ENCODE measurements around the gene CKS1B.
A peak's percentile ranks its signal among the peaks of the same experiment; 100 is the strongest.

CKS1B gene

DNA sequence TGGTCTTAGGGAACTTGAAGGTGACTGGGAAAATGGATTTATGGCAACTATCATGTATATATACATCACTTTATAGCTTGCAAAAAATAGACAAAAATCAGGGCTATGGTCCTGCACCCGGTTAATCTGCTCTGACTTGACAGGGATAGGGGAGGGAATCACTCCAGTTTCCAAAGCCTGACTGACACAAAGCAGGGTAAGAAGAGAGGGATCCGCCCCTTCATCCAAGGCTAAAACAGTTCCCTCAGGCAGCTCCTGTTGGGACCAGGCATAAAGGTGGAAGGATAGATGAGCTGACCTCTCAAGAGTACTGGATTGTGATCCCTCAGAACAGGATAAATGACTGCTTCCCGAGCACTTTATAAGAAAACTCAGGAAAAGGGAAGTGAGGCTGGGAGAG lies 19.9 kb upstream of the CKS1B start:
- H3K9ac ChIP-seq (ENCODE audit: low read length) = peak overlapping the region; percentile 97
- no peak overlapping the region for H4K91ac ChIP-seq (ENCODE audit: low read length)
- H2BK12ac ChIP-seq (ENCODE audit: low read length in 2 of 2) = no peak overlapping the region
- H3K4ac ChIP-seq (ENCODE audit: low read depth in 1 of 2, low read length in 2 of 2) = no peak overlapping the region
- peaks cover 28 to 34% of the 10 kb centered on the region in 2 experiments for H3K36me3 ChIP-seq (ENCODE audit: control insufficient read depth in 1 of 2, insufficient read depth in 2 of 2, low read depth in 1 of 2, low read length in 2 of 2)
- no peak overlapping the region for H2AK5ac ChIP-seq (ENCODE audit: low read length, severe bottlenecking)
- peaks cover 63% of the 10 kb centered on the region for H3K79me1 ChIP-seq (replicated peaks; ENCODE audit: low read length, poor library complexity, severe bottlenecking)
- no peak overlapping the region for H2BK15ac ChIP-seq (ENCODE audit: low read depth, poor library complexity, severe bottlenecking)
- no peak overlapping the region for H3K4me3 ChIP-seq (ENCODE audit: insufficient read depth in 1 of 2, low read depth in 1 of 2, low read length in 2 of 2)
- H3K14ac ChIP-seq (ENCODE audit: low read length in 2 of 2) = no peak overlapping the region
- H3K4me1 ChIP-seq (ENCODE audit: control insufficient read depth, insufficient read depth, low read depth, low read length) = peaks cover 26% of the 10 kb centered on the region
- no peak overlapping the region for H2BK5ac ChIP-seq (ENCODE audit: low read depth, low read length, poor library complexity, severe bottlenecking)
- no peak overlapping the region for H4K8ac ChIP-seq (ENCODE audit: low read length)
- no peak overlapping the region for H3K23ac ChIP-seq (ENCODE audit: low read length in 2 of 2)
- H3K27ac ChIP-seq (ENCODE audit: low read length, poor library complexity, severe bottlenecking) = no peak overlapping the region
- H3K4me2 ChIP-seq (ENCODE audit: low read length, poor library complexity, severe bottlenecking) = no peak overlapping the region
- H3K27me3 ChIP-seq (ENCODE audit: control insufficient read depth in 1 of 2, insufficient read depth in 1 of 2, low read length in 2 of 2) = no peaks in the 10 kb centered on the region
- 88% methylated on average over 3 of the region's 3 CpGs for WGBS
- no peak overlapping the region for H3K18ac ChIP-seq (ENCODE audit: low read depth in 1 of 2, low read length in 2 of 2)
- H2BK120ac ChIP-seq (ENCODE audit: low read depth, low read length) = no peak overlapping the region
- no peaks in the 10 kb centered on the region for H3K9me3 ChIP-seq (ENCODE audit: control insufficient read depth, low read length)
- no peak overlapping the region for H2AFZ ChIP-seq (ENCODE audit: low read depth, low read length)
- no peak for DNase-seq

DNA sequence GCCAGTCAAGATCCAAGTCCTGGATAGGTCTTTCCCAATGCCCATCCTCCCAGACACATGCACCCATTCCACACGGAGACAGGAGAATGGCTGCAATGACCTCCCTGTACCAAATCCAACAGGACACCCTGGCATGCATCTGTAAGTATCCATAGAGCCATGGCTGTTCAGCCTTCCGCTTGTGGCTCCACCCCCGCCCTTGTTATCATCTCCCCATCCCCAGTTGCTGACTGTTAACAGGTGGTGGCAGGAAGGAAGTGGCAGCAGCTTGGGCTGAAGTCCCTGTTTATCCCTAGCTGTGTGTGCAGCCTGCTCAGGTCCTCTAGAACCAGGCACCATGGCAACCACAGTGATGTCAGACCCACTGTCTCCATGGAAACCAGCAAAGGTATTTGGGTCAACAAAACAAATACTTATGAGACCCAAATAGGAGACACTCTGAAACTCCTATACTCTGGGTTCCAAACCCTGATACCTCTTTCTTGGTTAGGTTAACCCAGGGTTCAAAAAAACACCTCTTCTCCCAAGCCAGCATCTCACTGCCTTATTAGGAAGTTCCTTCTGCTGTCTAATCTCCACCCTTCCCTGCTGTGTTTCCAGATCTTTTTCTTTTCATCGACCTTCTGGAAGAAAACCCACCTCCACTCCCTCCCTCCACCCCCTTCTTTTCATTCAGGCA lies 19.3 kb upstream of the CKS1B start:
- no peak overlapping the region for H2BK120ac ChIP-seq (ENCODE audit: low read depth, low read length)
- H2BK5ac ChIP-seq (ENCODE audit: low read depth, low read length, poor library complexity, severe bottlenecking) = no peak overlapping the region
- H3K27me3 ChIP-seq (ENCODE audit: control insufficient read depth in 1 of 2, insufficient read depth in 1 of 2, low read length in 2 of 2) = no peaks in the 10 kb centered on the region
- peak overlapping the region in 1 of 2 experiments; percentile 90 for H3K4me3 ChIP-seq (ENCODE audit: insufficient read depth in 1 of 2, low read depth in 1 of 2, low read length in 2 of 2)
- peak overlapping the region; percentile 97 for H3K9ac ChIP-seq (ENCODE audit: low read length)
- H2AFZ ChIP-seq (ENCODE audit: low read depth, low read length) = no peak overlapping the region
- no peak overlapping the region for H3K18ac ChIP-seq (ENCODE audit: low read depth in 1 of 2, low read length in 2 of 2)
- H3K4me2 ChIP-seq (ENCODE audit: low read length, poor library complexity, severe bottlenecking) = peak overlapping the region; percentile 78
- H3K4me1 ChIP-seq (ENCODE audit: control insufficient read depth, insufficient read depth, low read depth, low read length) = peaks cover 28% of the 10 kb centered on the region
- no peak overlapping the region for H2BK15ac ChIP-seq (ENCODE audit: low read depth, poor library complexity, severe bottlenecking)
- no peak overlapping the region for H3K23ac ChIP-seq (ENCODE audit: low read length in 2 of 2)
- H3K36me3 ChIP-seq (ENCODE audit: control insufficient read depth in 1 of 2, insufficient read depth in 2 of 2, low read depth in 1 of 2, low read length in 2 of 2) = peaks cover 31 to 36% of the 10 kb centered on the region in 2 experiments
- DNase-seq = peak; percentile 93
- peak overlapping the region; percentile 47 for H2AK5ac ChIP-seq (ENCODE audit: low read length, severe bottlenecking)
- peak overlapping the region; percentile 9 to 58 for H2BK12ac ChIP-seq (ENCODE audit: low read length in 2 of 2)
- peaks cover 65% of the 10 kb centered on the region for H3K79me1 ChIP-seq (replicated peaks; ENCODE audit: low read length, poor library complexity, severe bottlenecking)
- WGBS = 34% methylated on average over 4 of the region's 4 CpGs
- no peaks in the 10 kb centered on the region for H3K9me3 ChIP-seq (ENCODE audit: control insufficient read depth, low read length)
- H4K91ac ChIP-seq (ENCODE audit: low read length) = no peak overlapping the region
- no peak overlapping the region for H3K14ac ChIP-seq (ENCODE audit: low read length in 2 of 2)
- H4K8ac ChIP-seq (ENCODE audit: low read length) = peak overlapping the region; percentile 45
- no peak overlapping the region for H3K4ac ChIP-seq (ENCODE audit: low read depth in 1 of 2, low read length in 2 of 2)
- H3K27ac ChIP-seq (ENCODE audit: low read length, poor library complexity, severe bottlenecking) = peak overlapping the region; percentile 92

GRCh38 chr1:154955718-154956543 lies 18.6 kb upstream of the CKS1B start, which contains the start of gene PBXIP1:
PBXIP1 (minus strand) TSS chr1:154956099; CDS start chr1:154953721, 2,378 bp downstream.
- 0% methylated on average over 13 of the region's 18 CpGs for WGBS
- Histone ChIP-seq H3K79me1 (replicated peaks; ENCODE audit: low read length, poor library complexity, severe bottlenecking) (peaks cover 59% of the 10 kb centered on the region), H2BK12ac (ENCODE audit: low read length in 2 of 2) (peak within 1 kb of the TSS; percentile 9 to 58), H3K9ac (ENCODE audit: low read length) (peak within 1 kb of the TSS; percentile 97), H3K23ac (ENCODE audit: low read length in 2 of 2) (peak within 1 kb of the TSS in 1 of 2 experiments; percentile 46), H3K9me3 (ENCODE audit: control insufficient read depth, low read length) (no peaks in the 10 kb centered on the region), H2BK15ac (ENCODE audit: low read depth, poor library complexity, severe bottlenecking) (no peak within 1 kb of the TSS), H3K4me2 (ENCODE audit: low read length, poor library complexity, severe bottlenecking) (peak within 1 kb of the TSS; percentile 78), H2AFZ (ENCODE audit: low read depth, low read length) (peak within 1 kb of the TSS; percentile 72), H2BK120ac (ENCODE audit: low read depth, low read length) (peak within 1 kb of the TSS; percentile 52), H3K4me3 (ENCODE audit: insufficient read depth in 1 of 2, low read depth in 1 of 2, low read length in 2 of 2) (peak within 1 kb of the TSS; percentile 55 to 90), H3K27ac (ENCODE audit: low read length, poor library complexity, severe bottlenecking) (peak within 1 kb of the TSS; percentile 92), H3K36me3 (ENCODE audit: control insufficient read depth in 1 of 2, insufficient read depth in 2 of 2, low read depth in 1 of 2, low read length in 2 of 2) (peaks cover 25 to 29% of the 10 kb centered on the region in 2 experiments), H3K4me1 (ENCODE audit: control insufficient read depth, insufficient read depth, low read depth, low read length) (peaks cover 30% of the 10 kb centered on the region), H3K4ac (ENCODE audit: low read depth in 1 of 2, low read length in 2 of 2) (peak within 1 kb of the TSS in 1 of 2 experiments; percentile 64), H3K14ac (ENCODE audit: low read length in 2 of 2) (no peak within 1 kb of the TSS), H4K91ac (ENCODE audit: low read length) (peak within 1 kb of the TSS; percentile 31), H3K18ac (ENCODE audit: low read depth in 1 of 2, low read length in 2 of 2) (peak within 1 kb of the TSS in 1 of 2 experiments; percentile 64), H3K27me3 (ENCODE audit: control insufficient read depth in 1 of 2, insufficient read depth in 1 of 2, low read length in 2 of 2) (no peaks in the 10 kb centered on the region), H2BK5ac (ENCODE audit: low read depth, low read length, poor library complexity, severe bottlenecking) (no peak within 1 kb of the TSS), H4K8ac (ENCODE audit: low read length) (peak within 1 kb of the TSS; percentile 88), H2AK5ac (ENCODE audit: low read length, severe bottlenecking) (peak within 1 kb of the TSS; percentile 55)
- peak; percentile 96 for DNase-seq

DNA sequence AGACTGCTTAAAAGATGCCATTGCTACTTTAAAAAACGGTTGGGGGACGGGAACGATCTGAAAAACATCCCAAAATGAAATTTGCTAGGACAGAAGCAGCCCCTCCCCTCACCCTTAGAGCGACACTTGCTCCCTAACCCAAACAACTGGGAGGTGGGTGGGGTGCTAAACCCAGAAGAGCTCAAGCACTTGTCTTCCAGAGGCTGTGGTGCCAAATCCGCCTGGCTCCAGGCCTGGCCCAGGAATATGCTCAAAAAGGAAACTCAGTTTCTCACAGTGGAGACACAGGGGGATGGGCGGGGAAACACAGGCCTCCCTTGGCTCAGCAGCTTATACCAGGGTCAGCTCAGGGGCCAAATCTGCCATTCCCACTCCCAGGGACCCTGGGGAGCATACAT lies 17.9 kb upstream of the CKS1B start:
- Histone ChIP-seq H3K79me1 (replicated peaks; ENCODE audit: low read length, poor library complexity, severe bottlenecking) (peaks cover 54% of the 10 kb centered on the region), H3K9ac (ENCODE audit: low read length) (peak overlapping the region; percentile 97), H3K27me3 (ENCODE audit: control insufficient read depth in 1 of 2, insufficient read depth in 1 of 2, low read length in 2 of 2) (no peaks in the 10 kb centered on the region), H3K27ac (ENCODE audit: low read length, poor library complexity, severe bottlenecking) (peak overlapping the region; percentile 46), H2BK5ac (ENCODE audit: low read depth, low read length, poor library complexity, severe bottlenecking) (no peak overlapping the region), H2BK120ac (ENCODE audit: low read depth, low read length) (peak overlapping the region; percentile 52), H3K14ac (ENCODE audit: low read length in 2 of 2) (no peak overlapping the region), H3K18ac (ENCODE audit: low read depth in 1 of 2, low read length in 2 of 2) (peak overlapping the region in 1 of 2 experiments; percentile 1), H3K4me3 (ENCODE audit: insufficient read depth in 1 of 2, low read depth in 1 of 2, low read length in 2 of 2) (peak overlapping the region in 1 of 2 experiments; percentile 90), H4K91ac (ENCODE audit: low read length) (peak overlapping the region; percentile 31), H3K4me1 (ENCODE audit: control insufficient read depth, insufficient read depth, low read depth, low read length) (peaks cover 30% of the 10 kb centered on the region), H3K23ac (ENCODE audit: low read length in 2 of 2) (peak overlapping the region in 1 of 2 experiments; percentile 46), H2AFZ (ENCODE audit: low read depth, low read length) (peak overlapping the region; percentile 20), H2BK12ac (ENCODE audit: low read length in 2 of 2) (no peak overlapping the region), H3K4me2 (ENCODE audit: low read length, poor library complexity, severe bottlenecking) (peak overlapping the region; percentile 78), H3K4ac (ENCODE audit: low read depth in 1 of 2, low read length in 2 of 2) (peak overlapping the region in 1 of 2 experiments; percentile 22), H3K36me3 (ENCODE audit: control insufficient read depth in 1 of 2, insufficient read depth in 2 of 2, low read depth in 1 of 2, low read length in 2 of 2) (peaks cover 21 to 24% of the 10 kb centered on the region in 2 experiments), H3K9me3 (ENCODE audit: control insufficient read depth, low read length) (no peaks in the 10 kb centered on the region), H4K8ac (ENCODE audit: low read length) (peak overlapping the region; percentile 88), H2AK5ac (ENCODE audit: low read length, severe bottlenecking) (peak overlapping the region; percentile 55), H2BK15ac (ENCODE audit: low read depth, poor library complexity, severe bottlenecking) (no peak overlapping the region)
- 19% methylated on average over 6 of the region's 6 CpGs for WGBS
- DNase-seq = peak; percentile 25
